ENCODE measurements around the gene RNU6-7. TPM values are rescaled to one million over a fixed set of nuclear protein-coding genes. Genes with fewer than 3 reads are reported as not detected.

Gene RNU6-7
- total RNA-seq, 1 donor from 2014 or later, result not detected

Other genes with a start within 250 kb of the RNU6-7 start
- gene ARHGAP5, start 124.7 kb upstream of the RNU6-7 start, total RNA-seq, result 134 TPM
- not detected for gene RNU6-8, start 1.2 kb downstream of the RNU6-7 start, total RNA-seq
- 40.1 TPM for gene AKAP6, start 127.3 kb downstream of the RNU6-7 start, total RNA-seq